NCI-H2227 (cell line): ENCODE measurements around the gene PPM1H.
A peak's percentile ranks its signal among the peaks of the same experiment; 100 is the strongest.

ENCODE experiments used
- DNase-seq: peaks from one replicate; lab custom pipeline; 2025; ENCODE audit not compliant: unreplicated experiment; lab: John Stamatoyannopoulos, UW

The PPM1H gene

GRCh38 chr12:62716866-62717525 is 218.0 kb downstream of the PPM1H start:
- no peak for DNase-seq

GRCh38 chr12:62716037-62716436 is 218.9 kb downstream of the PPM1H start:
- no peak for DNase-seq

GRCh38 chr12:62714774-62715721 is 219.9 kb downstream of the PPM1H start:
- peak; percentile 34 for DNase-seq

DNA sequence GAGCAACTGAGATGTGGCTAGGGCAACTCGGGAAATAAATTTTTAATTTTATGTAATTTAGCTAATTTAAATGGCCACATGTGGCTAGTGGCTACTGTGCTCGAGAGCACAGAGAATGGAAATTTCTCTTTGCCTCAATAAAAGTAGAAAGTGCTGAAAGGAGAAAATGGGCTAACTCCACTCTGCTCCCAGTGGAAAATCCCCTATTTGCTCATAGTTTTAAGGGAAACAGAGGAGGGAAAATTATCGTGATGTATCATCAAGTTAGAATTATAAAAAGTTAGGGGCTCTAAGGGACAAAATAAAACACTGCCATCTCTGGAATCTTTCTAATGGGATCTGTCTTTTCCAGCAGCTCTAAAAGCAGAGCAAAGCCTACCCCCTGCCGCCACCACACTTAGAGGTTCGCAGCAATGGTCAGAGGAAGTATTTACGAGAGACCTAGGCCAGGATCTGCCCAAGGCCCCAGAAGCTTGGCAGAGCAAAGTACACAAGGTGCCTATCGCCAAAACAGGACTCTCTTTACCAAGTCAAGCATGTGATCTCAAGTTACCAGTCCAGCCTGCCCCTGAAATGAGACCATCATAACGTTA is 220.7 kb downstream of the PPM1H start:
- no peak for DNase-seq

DNA sequence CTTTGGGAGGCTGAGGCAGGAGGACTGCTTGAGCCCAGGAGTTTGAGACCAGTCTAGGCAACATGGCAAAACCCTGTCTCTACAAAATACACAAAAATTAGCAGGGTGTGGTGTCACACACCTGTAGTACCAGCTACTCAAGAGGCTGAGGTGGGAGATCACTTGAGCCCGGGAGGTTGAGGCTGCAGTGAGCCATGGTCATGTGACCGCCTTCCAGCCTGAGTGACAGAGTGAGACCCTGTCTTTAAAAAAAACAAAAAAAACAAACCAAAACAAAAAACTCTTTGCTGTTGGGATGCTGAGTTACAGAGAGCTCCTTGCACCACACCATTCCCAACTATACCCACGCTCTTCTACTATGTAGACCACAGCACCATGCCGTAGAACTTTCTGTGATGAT is 221.2 kb downstream of the PPM1H start:
- no peak for DNase-seq

DNA sequence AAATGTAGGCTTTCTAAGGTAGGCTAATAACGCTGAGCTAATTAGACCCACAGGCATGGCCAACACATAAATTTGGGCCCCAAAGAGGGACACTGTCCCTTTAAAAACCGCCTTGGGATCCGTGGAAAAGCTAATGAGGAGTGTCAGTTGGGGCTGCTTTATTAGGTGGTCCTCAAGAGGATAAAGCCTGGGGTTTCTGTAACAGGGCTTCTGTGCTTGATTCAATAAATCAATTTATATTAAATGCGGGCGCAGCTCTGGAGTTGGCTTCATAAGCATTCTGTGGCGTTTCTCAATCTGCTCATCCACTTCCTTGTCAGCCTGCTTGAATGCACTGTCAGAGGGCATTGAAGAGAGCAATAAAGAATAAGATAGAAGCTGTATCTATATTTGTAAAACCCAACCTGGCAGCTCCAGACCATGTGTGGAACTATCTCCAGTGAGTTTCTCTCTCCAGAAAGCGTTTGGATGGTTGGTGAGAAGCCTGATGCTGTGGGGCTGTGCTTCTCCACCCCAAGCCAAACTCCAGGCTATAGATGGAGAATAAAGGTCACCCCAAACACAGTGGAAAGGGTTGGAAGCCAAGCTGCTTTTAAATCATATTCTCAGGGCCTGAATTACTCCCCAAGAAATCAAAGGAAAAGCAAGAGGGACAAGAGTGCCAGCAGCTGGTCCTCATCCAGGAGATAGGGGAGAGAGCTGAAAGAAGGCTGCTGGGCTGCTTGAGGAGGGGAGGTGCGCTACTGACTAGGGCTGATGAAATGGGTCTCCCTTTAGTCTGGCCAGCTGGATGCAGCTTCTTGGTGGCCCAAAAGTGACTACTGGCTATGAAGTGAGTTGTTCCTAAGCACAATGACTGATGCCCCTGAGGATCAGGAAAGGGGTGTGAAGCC is 222.0 kb downstream of the PPM1H start:
- DNase-seq, result no peak

- DNase-seq, result peak; percentile 42
Measured at GRCh38 chr12:62711631-62712241, 223.2 kb downstream of the PPM1H start.

DNA sequence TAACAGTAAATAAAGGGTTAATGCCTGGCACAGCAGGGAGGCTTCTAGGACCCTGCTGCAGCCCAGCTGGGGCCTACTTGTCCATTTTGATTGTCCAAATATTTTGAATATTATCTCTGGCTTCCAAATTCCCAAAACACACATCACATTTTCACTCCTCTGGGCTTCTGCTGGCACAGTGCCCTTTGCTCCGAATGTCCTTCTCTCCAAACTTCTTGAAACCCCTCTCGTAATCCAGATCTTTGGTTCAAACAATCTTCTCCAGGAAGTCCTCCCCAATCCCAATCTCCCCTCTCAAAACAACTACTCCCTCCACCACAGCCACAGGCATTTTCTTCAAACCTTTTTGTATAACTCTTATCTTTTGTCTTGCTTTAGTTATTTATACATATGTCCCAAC is 225.6 kb downstream of the PPM1H start:
- no peak for DNase-seq

DNA sequence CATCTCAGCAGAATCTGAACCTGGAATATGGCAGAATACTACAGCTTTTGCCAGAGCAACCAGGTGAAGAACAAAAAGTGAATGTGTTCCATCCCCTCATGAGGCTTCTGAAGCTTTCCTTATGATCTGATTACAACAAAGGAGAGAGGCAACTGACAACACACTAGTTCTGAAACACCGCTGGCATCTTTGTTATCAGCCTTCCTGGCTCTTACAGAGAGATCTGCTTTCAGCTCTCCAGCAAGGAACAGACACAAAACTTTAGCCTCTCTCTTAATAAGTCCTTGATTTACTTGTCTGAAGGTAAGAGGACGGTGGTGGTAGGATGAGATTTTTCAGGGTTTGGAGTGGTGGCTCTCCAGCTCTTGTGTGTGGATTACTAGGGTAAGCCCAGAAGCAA is 227.0 kb downstream of the PPM1H start:
- DNase-seq, result no peak

DNA sequence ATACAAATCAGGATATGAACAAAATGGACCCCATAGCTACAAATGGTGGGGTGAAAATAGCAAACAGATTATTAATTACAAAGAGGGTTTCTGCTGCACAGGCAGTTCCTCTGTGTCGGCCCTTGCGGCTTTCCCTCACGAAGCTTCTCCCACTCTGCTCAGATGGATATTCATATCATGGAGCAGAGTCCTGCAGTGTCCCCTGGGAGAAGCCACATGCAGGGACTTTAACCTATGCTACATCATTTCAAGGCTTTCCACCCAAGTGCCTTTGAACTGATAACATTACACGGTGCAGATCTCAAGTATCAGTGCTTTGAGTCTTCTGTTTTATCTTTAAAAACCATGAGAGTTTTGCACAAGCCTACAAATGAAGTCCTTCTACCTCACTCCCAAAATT is 229.1 kb downstream of the PPM1H start:
- DNase-seq, result no peak

DNA sequence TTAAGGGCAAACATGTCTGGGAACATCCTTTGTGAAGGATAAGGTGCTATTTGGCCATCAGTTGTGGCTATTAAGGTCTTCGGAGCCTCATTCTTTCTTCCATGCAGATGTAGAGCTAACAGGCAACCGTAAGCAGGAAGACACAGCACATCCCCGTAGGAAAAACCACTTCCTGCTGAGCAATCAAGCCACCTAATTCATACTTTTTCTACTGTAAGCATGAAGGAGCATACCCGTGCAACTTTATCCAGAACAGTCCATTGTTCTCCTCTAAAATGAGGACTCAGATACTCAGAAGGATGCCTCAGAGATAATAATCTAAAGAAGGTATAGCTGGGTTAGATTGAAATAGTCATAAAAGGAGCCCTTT is 232.0 kb downstream of the PPM1H start:
- DNase-seq, result no peak

DNA sequence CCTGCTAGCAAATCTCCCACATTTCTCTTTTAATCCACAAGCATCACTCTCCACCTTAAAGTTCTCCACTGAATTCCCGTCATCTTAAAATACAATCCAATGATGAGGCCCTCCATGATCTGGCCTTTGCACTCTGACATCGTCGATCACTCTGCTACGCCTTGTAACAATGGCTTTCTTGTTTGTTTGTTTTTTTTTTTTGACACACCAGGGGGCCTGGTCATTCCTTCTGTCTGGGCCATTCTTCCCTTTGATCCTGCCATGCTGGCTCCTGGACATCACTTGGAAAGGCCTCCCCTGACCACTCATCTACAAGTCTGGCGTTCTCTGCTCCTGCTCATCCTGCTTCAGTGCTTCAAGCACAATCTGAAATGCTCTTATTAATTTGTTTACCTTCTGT is 233.5 kb downstream of the PPM1H start:
- no peak for DNase-seq

GRCh38 chr12:62700091-62700880 is 234.7 kb downstream of the PPM1H start:
- no peak for DNase-seq

GRCh38 chr12:62698701-62699101 is 236.2 kb downstream of the PPM1H start:
- DNase-seq, result no peak

GRCh38 chr12:62697893-62698292 is 237.1 kb downstream of the PPM1H start:
- DNase-seq, result no peak

GRCh38 chr12:62695696-62696095 is 239.3 kb downstream of the PPM1H start:
- DNase-seq, result no peak

- no peak for DNase-seq
Measured at GRCh38 chr12:62694632-62695031, 240.3 kb downstream of the PPM1H start.

DNA sequence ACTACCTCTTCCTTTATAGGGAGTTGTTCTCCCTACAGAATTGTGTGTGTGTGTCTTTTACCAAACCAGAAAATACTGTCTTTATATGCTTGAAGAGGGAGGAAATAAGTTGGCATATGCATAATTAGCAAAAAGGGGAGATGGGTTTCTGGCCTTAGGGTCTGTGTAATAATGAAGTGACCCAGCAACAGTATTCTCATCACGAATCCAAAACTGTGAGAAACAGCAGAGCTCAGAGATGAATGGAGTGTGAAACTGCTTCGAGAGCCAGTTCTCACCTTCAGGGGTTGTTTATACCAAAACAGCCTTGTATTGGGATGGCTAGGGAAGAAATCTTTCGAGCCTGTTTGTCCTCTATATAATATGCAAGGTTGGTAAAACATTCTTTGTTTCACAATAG is 240.8 kb downstream of the PPM1H start:
- DNase-seq, result no peak

GRCh38 chr12:62693376-62694050 is 241.4 kb downstream of the PPM1H start:
- DNase-seq, result no peak
